ENCODE results near the gene MGAT4D. TPM values are rescaled to one million over a fixed set of nuclear protein-coding genes. Genes with fewer than 3 reads are reported as not detected.
"Not testable (repeated sequence)": the region's sequence is repeated elsewhere in the genome, so short reads cannot be mapped to it uniquely, and the experiment has no call there.

The MGAT4D gene
- total and polyA plus RNA-seq, 2 donors (not counting 1 experiment from before 2014, with no cell fraction given), result not detected

- Mint-ChIP-seq H3K27me3 (peaks cover 33% of the 10 kb centered on the region), H3K4me1 (peaks cover 11% of the 10 kb centered on the region), H3K27ac (no peak overlapping the region), H3K9me3 (ENCODE audit: insufficient read depth) (no peaks in the 10 kb centered on the region), H3K4me3 (peak overlapping the region; percentile 78)
- ATAC-seq (ENCODE audit: low read depth) (no peak), DNase-seq (no peak)
- WGBS (ENCODE audit: insufficient coverage), result 6% methylated on average over 22 of the region's 23 CpGs
- Histone ChIP-seq H4K20me1 (ENCODE audit: control insufficient read depth, insufficient read depth, low read length, poor library complexity, severe bottlenecking) (no peaks in the 10 kb centered on the region), H3K9ac (ENCODE audit: low read length) (peak overlapping the region; percentile 60), H3K4me2 (replicated peaks; ENCODE audit: low read depth, low read length, poor library complexity, severe bottlenecking) (peak overlapping the region; percentile 83), H3K79me2 (ENCODE audit: control insufficient read depth, insufficient read depth, low read length) (no peaks in the 10 kb centered on the region), H3K27ac (ENCODE audit: low read length in 2 of 2) (no peak overlapping the region), H3K4me3 (ENCODE audit: control extremely low read depth in 1 of 5, extremely low read depth in 1 of 5, insufficient read depth in 1 of 5, low read depth in 2 of 5, low read length in 4 of 5) (peak overlapping the region in 4 of 5 experiments; percentile 41 to 66 (median 58)), H3K36me3 (replicated peaks in 1 of 2; ENCODE audit: control extremely low read depth in 1 of 2, control insufficient read depth in 1 of 2, extremely low read depth in 1 of 2, insufficient read depth in 2 of 2, low read length in 1 of 2) (no peaks in the 10 kb centered on the region), H3K27me3 (replicated peaks in 1 of 4; ENCODE audit: control extremely low read depth in 1 of 4, control insufficient read depth in 3 of 4, insufficient read depth in 4 of 4, low read length in 3 of 4) (peaks cover 0 to 21% (median 6%) of the 10 kb centered on the region in 4 experiments), H3K9me3 (ENCODE audit: control extremely low read depth in 1 of 3, control insufficient read depth in 2 of 3, insufficient read depth in 1 of 3, low read length in 2 of 3) (no peaks in the 10 kb centered on the region), H3K4me1 (ENCODE audit: control insufficient read depth in 2 of 2, insufficient read depth in 2 of 2, low read length in 2 of 2) (peaks cover 13% of the 10 kb centered on the region in 2 donors), H2AFZ (ENCODE audit: insufficient read depth, low read depth, low read length, poor library complexity, severe bottlenecking) (peak overlapping the region; percentile 80)
- no peak for TF ChIP-seq EZH2 (IDR thresholded peaks at IDR 0.05; ENCODE audit: borderline replicate concordance, insufficient read depth, low read depth, low read length, poor library complexity, severe bottlenecking)
- no peak for TF ChIP-seq CTCF (IDR thresholded peaks at IDR 0.05)
- intact Hi-C loops (cut with micrococcal nuclease), result no loop called here
- CTCF ChIA-PET, result interaction anchor here (0.6 to 1.5 kb wide), 5 partner anchors 10 to 1131 kb away, joined by 3 read pairs; no protein-coding TSS in a partner anchor
- POLR2A ChIA-PET, result no interaction called here
These were observed 71.4 kb downstream of the MGAT4D start for GRCh38 chr4:140426610-140427105.

GRCh38 chr4:140423106-140423505 is 75.0 kb downstream of the MGAT4D start:
- ATAC-seq (ENCODE audit: low read depth), result no peak
- TF ChIP-seq CTCF (IDR thresholded peaks at IDR 0.05) (no peak), EZH2 (IDR thresholded peaks at IDR 0.05; ENCODE audit: borderline replicate concordance, insufficient read depth, low read depth, low read length, poor library complexity, severe bottlenecking) (no peak)
- Histone ChIP-seq H3K4me3 (ENCODE audit: control extremely low read depth in 1 of 5, extremely low read depth in 1 of 5, insufficient read depth in 1 of 5, low read depth in 2 of 5, low read length in 4 of 5) (no peak overlapping the region), H3K4me1 (ENCODE audit: control insufficient read depth in 2 of 2, insufficient read depth in 2 of 2, low read length in 2 of 2) (peaks cover 13% of the 10 kb centered on the region in 2 donors), H3K36me3 (replicated peaks in 1 of 2; ENCODE audit: control extremely low read depth in 1 of 2, control insufficient read depth in 1 of 2, extremely low read depth in 1 of 2, insufficient read depth in 2 of 2, low read length in 1 of 2) (no peaks in the 10 kb centered on the region), H3K4me2 (replicated peaks; ENCODE audit: low read depth, low read length, poor library complexity, severe bottlenecking) (no peak overlapping the region), H3K9me3 (ENCODE audit: control extremely low read depth in 1 of 3, control insufficient read depth in 2 of 3, insufficient read depth in 1 of 3, low read length in 2 of 3) (no peaks in the 10 kb centered on the region), H3K9ac (ENCODE audit: low read length) (no peak overlapping the region), H2AFZ (ENCODE audit: insufficient read depth, low read depth, low read length, poor library complexity, severe bottlenecking) (no peak overlapping the region), H3K27me3 (replicated peaks in 1 of 4; ENCODE audit: control extremely low read depth in 1 of 4, control insufficient read depth in 3 of 4, insufficient read depth in 4 of 4, low read length in 3 of 4) (peaks cover 0 to 17% (median 5%) of the 10 kb centered on the region in 4 experiments), H3K79me2 (ENCODE audit: control insufficient read depth, insufficient read depth, low read length) (no peaks in the 10 kb centered on the region), H4K20me1 (ENCODE audit: control insufficient read depth, insufficient read depth, low read length, poor library complexity, severe bottlenecking) (no peaks in the 10 kb centered on the region), H3K27ac (ENCODE audit: low read length in 2 of 2) (no peak overlapping the region)
- Mint-ChIP-seq H3K9me3 (ENCODE audit: insufficient read depth) (no peaks in the 10 kb centered on the region), H3K4me3 (no peak overlapping the region), H3K4me1 (peaks cover 11% of the 10 kb centered on the region), H3K27me3 (peaks cover 35% of the 10 kb centered on the region), H3K27ac (no peak overlapping the region)
- no peak for DNase-seq
- CTCF ChIA-PET, result no interaction called here
- POLR2A ChIA-PET, result no interaction called here
- intact Hi-C loops (cut with micrococcal nuclease), result no loop called here

GRCh38 chr4:140413130-140413969 is 84.7 kb downstream of the MGAT4D start:
- H3K27me3 ChIP-seq (replicated peaks in 1 of 4; ENCODE audit: control extremely low read depth in 1 of 4, control insufficient read depth in 3 of 4, insufficient read depth in 4 of 4, low read length in 3 of 4); H3K27ac Mint-ChIP-seq; H3K9me3 ChIP-seq (ENCODE audit: control extremely low read depth in 1 of 3, control insufficient read depth in 2 of 3, insufficient read depth in 1 of 3, low read length in 2 of 3); CTCF ChIA-PET; POLR2A ChIA-PET; ATAC-seq (ENCODE audit: low read depth); intact Hi-C loops (cut with micrococcal nuclease); H3K79me2 ChIP-seq (ENCODE audit: control insufficient read depth, insufficient read depth, low read length); H3K4me3 Mint-ChIP-seq; H3K27ac ChIP-seq (ENCODE audit: low read length in 2 of 2); H3K4me2 ChIP-seq (replicated peaks; ENCODE audit: low read depth, low read length, poor library complexity, severe bottlenecking); H4K20me1 ChIP-seq (ENCODE audit: control insufficient read depth, insufficient read depth, low read length, poor library complexity, severe bottlenecking); H3K36me3 ChIP-seq (replicated peaks in 1 of 2; ENCODE audit: control extremely low read depth in 1 of 2, control insufficient read depth in 1 of 2, extremely low read depth in 1 of 2, insufficient read depth in 2 of 2, low read length in 1 of 2); DNase-seq; H3K9me3 Mint-ChIP-seq (ENCODE audit: insufficient read depth); H3K9ac ChIP-seq (ENCODE audit: low read length); H2AFZ ChIP-seq (ENCODE audit: insufficient read depth, low read depth, low read length, poor library complexity, severe bottlenecking); H3K4me1 ChIP-seq (ENCODE audit: control insufficient read depth in 2 of 2, insufficient read depth in 2 of 2, low read length in 2 of 2); H3K27me3 Mint-ChIP-seq; H3K4me1 Mint-ChIP-seq; H3K4me3 ChIP-seq (ENCODE audit: control extremely low read depth in 1 of 5, extremely low read depth in 1 of 5, insufficient read depth in 1 of 5, low read depth in 2 of 5, low read length in 4 of 5): not testable (repeated sequence)
- WGBS (ENCODE audit: insufficient coverage), result 92% methylated on average over 12 of the region's 32 CpGs
